HL-60/S4 treated with retinoic acid at 250 ng/mL for 4 days and 3 days (cell line): ENCODE measurements around the gene ITPRID1.
"Not testable (repeated sequence)": the region's sequence is repeated elsewhere in the genome, so short reads cannot be mapped to it uniquely, and the experiment has no call there.

Experiments
- in situ Hi-C: fragments of 300-500 bp; cut with MboI; formaldehyde crosslinking; loops from 2 replicates; pipeline ENCODE4 v1.7.0; 2022; ENCODE audit warnings: low sequenced_read_pairs

Gene ITPRID1

DNA sequence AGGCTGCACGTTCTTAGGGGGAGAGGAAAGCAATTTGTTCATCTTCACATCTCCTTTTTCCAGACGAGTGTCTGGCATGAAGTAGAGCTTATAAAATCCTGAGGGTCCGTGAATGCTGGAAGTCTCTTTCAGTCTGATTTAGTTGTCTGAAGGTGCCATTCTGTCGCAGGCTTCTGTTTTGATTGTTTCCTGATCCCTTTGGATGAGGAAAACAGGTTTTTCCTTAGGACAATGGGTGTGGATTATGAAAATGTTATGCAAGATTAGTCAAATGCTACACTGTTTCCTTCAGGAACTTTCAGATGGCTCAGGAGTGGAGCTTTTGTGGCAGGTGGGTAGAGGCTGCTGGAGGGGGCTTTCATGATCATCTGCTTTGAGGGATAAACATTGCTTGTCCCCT is at the start of gene ITPRID1:
Gene ITPRID1 (plus strand): TSS at position 301 of the 400 bp plus-strand sequence. CDS start 38,935 bp downstream, outside the sequence.
- in situ Hi-C loops, result no loop called here

DNA sequence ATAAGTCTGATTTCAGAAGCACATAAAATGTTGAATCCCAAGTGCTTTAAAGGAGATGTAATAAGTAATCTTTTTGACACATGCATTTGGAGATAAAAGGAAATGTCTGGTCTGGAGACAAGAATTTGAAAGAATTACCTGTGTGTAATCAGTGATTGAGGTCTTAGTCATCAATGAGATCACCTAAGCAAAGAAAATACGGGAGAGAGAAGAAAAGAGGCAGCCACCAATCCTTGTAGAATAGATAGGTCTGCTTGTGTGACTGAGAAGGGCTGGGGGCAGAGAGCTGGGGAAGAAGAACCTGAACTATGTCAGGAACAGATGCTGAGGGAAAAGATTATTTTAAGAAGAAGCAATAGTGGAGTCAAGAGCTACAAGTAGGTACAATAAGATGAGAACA is 49.3 kb upstream of the ITPRID1 start:
- in situ Hi-C loops, result no loop called here

- in situ Hi-C loops, result no loop called here
Observed at GRCh38 chr7:31465285-31465684, 48.6 kb upstream of the ITPRID1 start.

GRCh38 chr7:31466036-31466435 is 47.9 kb upstream of the ITPRID1 start:
- in situ Hi-C loops, result no loop called here

DNA sequence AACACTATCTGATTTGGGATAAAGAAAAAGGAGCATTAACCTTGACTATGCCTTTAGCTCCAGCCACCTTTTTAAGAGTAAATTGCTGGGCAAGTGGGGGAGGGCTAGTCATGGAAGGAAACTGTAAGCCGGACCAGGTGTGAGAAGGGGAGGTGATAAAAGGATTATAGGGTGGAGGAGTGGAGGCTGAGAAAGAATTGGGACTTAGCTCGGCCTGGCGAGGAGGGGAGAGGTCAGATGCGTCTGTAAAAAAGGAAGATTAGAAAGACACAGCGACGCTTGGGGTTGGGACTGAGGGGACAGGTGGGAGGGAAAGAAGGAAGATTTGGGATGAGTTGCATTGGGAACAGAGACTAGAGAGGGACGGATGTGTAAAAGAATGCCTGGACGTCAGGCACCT is 43.0 kb upstream of the ITPRID1 start:
- in situ Hi-C loops, result not testable (repeated sequence)

DNA sequence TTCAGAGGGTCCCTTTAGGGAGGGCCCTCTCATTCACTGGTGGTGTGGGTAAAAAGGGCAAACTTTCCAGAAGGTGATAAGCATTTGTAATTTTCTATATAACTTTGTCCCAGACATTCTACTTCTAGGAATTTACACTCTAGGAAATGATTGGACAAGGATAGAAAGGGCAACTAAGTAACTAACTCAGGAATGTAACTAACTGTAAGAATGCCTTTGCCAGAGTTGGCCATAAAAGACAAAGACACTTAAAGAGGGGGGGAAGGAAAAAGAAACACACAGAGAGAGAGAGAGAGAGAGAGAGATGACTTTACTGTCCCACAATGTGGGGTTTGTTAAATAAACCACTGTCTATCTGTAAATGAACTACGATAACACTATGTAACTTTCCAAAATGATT is 38.5 kb upstream of the ITPRID1 start:
- in situ Hi-C loops, result no loop called here

DNA sequence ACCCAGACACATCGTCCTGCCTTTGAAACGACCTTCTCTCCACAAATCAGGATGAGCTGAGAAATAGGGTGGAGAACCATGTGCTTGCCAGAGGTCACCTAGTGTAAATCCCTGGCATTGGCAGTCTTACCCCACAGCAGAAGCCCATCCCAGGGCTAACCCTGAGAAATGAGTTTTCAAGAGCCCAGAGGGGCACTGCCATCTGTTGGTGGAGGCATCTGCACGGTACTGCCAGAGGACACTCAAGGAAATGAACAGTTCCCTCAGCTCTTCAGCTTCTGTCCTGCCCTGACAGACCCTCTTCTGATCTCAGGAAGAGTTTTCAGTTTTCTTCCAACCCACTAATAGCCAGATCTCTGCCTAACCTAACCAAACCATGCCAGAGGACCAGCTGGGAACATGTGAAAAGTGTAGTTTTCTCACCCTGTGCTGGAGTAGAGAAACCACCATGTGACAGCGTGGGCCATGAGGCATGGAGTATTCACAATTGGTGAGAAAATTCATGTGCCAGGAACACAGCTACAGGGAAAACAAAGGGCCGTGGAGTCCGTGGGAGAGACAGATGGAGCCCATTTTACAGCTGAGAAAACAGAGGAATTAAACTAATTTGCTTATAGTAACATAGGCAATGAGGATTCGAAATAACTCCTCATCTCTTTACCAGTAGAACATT is 37.7 kb upstream of the ITPRID1 start:
- in situ Hi-C loops, result no loop called here

DNA sequence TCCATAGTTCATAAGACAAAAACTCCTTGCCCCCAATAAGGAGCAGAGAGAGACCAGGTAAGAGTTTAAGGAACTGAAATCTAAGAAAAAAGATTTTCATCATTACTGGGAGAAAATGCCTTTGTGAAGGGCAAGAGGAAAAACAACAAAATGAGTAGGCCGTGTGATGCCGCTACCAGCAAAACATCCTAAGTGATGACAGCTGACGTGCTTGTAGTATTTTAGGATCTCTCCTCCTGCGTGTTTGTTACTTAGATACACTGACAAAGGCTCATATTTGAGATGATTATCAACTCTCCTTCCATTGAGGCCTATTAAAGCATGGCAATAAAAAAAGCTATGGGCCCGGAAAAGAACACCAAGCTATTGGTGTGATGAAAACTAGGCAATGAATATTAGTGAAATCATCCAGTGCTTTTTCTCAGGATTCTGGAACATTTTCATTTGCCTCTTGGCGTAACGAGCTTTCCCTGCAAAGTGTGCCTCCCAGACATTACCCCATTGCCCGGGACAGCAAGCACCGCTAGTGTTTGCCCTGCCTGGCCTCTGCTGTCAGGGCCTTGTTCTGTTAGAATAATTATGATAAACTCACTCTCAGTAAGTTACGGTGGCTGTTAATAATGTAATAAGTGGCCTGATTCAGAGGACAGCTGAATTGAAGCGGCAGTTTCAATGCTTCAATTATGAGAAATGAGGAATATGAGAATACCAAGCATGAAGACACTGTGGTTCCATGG is 36.8 kb upstream of the ITPRID1 start:
- in situ Hi-C loops, result no loop called here

GRCh38 chr7:31478018-31478417 is 35.9 kb upstream of the ITPRID1 start:
- in situ Hi-C loops, result no loop called here

- in situ Hi-C loops, result no loop called here
Observed at GRCh38 chr7:31478721-31479120, 35.2 kb upstream of the ITPRID1 start.

DNA sequence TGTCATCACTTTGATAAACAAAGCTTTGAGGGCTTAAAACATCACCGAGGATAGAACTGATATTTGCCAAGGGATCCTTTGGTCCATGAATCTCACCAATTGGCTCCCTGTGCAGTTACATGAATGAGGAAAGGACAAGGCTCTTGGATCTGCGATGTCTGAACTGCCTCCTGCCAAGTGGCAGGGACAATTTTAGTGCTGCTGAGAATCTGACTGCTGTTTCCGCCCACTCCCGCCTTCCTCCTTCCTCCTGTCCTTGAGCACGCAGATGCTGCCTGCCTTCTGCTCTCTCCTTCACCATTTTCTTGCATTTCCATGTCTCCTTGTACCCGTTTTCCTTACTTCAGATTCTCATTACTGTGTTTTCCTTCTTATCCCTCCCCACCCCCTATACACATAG is 26.8 kb upstream of the ITPRID1 start:
- in situ Hi-C loops, result no loop called here

GRCh38 chr7:31487476-31487875 is 26.4 kb upstream of the ITPRID1 start:
- in situ Hi-C loops, result no loop called here

- in situ Hi-C loops, result no loop called here
Observed at GRCh38 chr7:31488562-31489203, 25.2 kb upstream of the ITPRID1 start.

DNA sequence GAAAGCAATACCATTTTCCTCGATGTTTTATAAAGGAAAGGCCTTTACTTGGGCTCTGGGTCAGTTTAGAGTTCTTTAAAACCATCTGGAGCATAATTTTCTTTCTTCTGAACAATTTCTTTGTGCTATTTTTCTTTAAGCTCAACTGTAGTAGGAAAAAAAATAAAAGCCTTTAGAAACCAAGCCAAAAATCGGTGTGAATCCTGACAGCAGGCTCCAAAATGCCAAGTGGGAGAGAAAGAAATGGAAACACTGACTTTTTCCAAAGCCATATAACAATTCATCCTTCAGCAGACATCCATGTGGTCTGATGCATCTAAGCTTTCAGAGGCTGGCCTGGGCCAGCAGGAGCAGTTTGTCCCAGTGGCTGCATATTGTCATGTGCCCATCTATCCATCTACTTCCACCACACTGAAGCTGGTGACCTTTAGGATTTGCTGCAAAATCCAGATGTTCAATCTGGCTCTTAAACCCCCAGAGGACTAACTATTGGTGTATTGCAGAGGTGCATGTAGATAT is 23.0 kb upstream of the ITPRID1 start:
- in situ Hi-C loops, result no loop called here

DNA sequence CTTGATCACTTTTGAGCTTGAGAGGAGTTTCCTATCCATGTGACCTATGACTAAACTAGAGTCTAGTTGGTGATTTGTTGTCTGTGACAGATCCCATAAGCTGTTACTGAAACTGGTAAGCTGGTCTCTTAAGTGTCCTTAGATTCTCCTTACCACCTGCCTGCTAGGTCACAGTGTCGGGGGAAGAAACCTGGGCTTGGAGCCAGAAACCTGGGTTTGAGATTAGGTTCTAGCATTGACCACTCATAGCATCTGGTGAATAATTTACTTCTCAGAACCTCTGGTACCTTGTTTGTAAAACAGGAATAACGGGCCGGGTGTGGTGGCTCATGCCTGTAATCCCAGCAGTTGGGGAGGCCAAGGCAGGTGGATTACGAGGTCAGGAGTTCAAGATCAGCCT is 21.8 kb upstream of the ITPRID1 start:
- in situ Hi-C loops, result no loop called here

DNA sequence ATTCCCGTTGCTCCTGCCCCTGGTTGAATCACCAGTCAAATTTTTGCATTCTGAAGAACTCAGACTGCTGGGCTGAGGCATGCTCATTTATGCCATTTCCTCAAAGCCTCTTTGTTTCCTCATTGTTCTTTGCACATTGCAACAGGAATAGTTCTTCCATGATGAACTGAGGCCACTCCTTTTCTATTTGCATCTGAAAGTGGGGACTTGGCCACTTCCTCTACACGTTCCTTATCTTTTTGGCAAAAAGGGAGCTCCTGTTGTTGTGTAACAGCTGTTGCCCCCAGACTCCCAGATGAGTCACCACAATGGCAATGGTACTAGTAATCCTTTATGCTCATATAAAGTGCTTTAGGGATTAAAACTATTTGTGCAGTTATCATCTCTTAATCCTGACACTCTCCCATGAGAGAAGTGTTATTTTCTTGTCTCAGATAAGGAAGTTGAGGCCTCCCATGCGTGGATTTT is 20.1 kb upstream of the ITPRID1 start:
- in situ Hi-C loops, result no loop called here

DNA sequence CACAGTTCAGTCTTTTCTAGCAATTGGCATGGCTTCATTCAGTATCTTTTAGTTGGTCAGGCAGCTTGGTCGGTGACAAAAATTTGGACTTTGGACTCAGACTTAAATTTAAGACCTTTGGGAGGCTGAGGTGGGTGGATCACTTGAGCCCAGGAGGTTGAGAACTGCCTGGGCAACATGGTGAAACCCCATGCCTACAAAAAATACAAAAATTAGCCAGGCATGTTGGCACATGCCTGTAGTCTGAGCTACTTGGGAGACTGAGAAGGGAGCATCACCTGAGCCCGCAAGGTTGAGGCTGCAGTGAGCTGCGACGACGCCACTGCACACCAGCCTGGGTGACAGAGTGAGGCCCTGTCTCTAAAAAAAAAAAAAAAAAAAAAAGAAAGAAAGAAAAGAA is 19.5 kb upstream of the ITPRID1 start:
- in situ Hi-C loops, result no loop called here

DNA sequence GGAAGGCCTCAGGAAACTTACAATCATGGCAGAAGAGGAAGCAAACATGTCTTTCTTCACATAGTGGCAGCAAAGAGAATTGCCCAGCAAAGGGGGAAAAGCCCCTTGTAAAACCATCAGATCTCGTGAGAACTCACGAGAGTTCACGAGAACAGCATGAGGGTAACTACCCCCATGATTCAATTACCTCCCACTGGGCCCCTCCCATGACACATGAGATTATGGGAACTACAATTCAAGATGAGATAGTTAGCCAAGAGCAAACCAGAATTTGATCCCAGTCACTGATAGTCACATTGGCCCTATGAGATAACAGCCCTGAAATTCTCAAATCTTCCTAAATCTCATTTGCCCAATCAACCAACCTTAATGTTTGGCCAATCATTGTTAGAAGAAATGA is 18.2 kb upstream of the ITPRID1 start:
- in situ Hi-C loops, result no loop called here

DNA sequence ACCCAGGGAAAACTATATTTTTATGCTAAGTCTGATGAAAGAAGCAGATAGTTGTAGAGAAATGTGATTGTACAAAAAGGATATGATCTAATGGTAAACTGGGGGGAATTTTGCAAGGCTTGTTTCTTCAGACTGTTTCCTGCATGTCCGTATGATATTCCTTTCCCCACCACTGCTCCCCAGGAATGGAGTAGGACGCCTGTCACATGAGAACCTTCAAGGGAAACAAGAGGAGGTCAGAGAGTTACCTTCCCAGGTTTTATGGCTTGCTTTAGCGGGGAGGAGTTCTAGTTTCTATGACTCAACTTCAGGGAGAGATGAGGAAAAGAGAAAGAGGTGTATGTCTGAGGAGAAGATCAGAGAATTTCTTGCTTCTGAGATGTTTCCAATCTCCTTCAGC is 16.4 kb upstream of the ITPRID1 start:
- in situ Hi-C loops, result no loop called here

DNA sequence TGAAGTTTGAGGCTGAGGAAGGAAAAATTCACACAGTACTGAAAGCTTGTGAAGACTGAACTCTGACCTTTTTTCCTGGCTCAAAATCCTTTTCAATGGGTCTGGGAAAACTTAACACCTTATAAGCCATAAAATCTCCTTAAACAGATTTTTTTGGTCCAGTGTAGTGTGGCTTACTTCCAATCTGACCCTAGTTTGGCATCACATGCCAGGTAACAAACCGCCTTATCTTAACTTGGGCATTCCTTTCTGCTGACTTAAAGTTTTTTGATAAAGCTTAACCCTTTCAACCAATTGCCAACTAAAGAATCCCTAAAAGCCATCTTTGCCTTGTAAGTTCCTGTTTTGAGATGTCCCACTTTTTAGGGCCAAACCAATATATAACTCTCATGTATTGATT is 13.2 kb upstream of the ITPRID1 start:
- in situ Hi-C loops, result no loop called here

DNA sequence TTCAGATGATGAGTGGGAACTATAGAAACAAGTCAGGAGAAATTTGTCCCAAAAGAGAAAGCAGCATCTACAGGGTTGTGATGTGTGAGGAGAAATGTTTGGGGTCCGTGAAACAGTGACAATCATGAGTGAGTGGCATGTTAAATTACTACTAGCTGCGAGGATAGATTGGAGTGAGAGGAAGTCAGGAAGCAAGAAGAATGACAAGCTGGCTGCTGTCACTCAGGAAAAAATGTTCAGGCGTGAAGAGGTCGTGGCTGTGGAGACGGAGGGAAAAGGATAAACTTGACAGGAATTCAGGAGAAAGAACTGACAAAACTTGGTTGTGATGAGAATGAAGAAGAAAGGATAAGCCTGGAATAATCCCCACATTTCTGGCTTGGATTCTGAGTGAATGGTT is 5.1 kb upstream of the ITPRID1 start:
- in situ Hi-C loops, result no loop called here

- in situ Hi-C loops, result no loop called here
Observed at GRCh38 chr7:31512166-31512565, 1.7 kb upstream of the ITPRID1 start.
